ENCODE measurements around the gene MBTPS1. TPM values are rescaled to one million over a fixed set of nuclear protein-coding genes. Genes with fewer than 3 reads are reported as not detected.

The MBTPS1 gene
- total and polyA plus RNA-seq, 2 experiments from 2014 or later, result 18.1 to 49.3 TPM

- Histone ChIP-seq H3K9me2 (ENCODE audit: insufficient read depth) (no peaks in the 10 kb centered on the region), H3K27ac (ENCODE audit: low read depth) (no peak overlapping the region), H3K79me2 (replicated peaks; ENCODE audit: insufficient read depth) (no peaks in the 10 kb centered on the region), H3K4me2 (no peak overlapping the region), H3K36me3 (ENCODE audit: insufficient read depth) (no peaks in the 10 kb centered on the region), H3K4me3 (no peak overlapping the region), H3F3A (replicated peaks; ENCODE audit: low read depth) (no peaks in the 10 kb centered on the region), H3K4me1 (ENCODE audit: insufficient read depth) (peaks cover 7% of the 10 kb centered on the region; the same call in 1 of the 2 replicates), H4K20me1 (replicated peaks; ENCODE audit: insufficient read depth) (no peaks in the 10 kb centered on the region), H3K27me3 (ENCODE audit: insufficient read depth) (no peaks in the 10 kb centered on the region), H2AFZ (no peak overlapping the region; the same call in 1 of the 2 replicates)
- DNase-seq (ENCODE audit: low spot score) (peak; percentile 32), ATAC-seq (peak; percentile 20)
- peaks cover 18% of the 10 kb centered on the region for H3K27me3 Mint-ChIP-seq (ENCODE audit: insufficient read depth, low read depth, poor library complexity)
- TF ChIP-seq CREB1 (CRISPR knock-in tag; IDR thresholded peaks at IDR 0.05; ENCODE audit: low read depth) (no peak), NANOG (IDR thresholded peaks at IDR 0.05; ENCODE audit: borderline replicate concordance) (no peak), ZNF462 (CRISPR knock-in tag; IDR thresholded peaks at IDR 0.05) (no peak), EZH2phosphoT487 (IDR thresholded peaks at IDR 0.05; ENCODE audit: unreplicated experiment) (no peak), STAT1 (IDR thresholded peaks at IDR 0.05; ENCODE audit: unreplicated experiment) (no peak), CTCF (conservative IDR thresholded peaks at IDR 0.05; ENCODE audit: low read depth in 2 of 2) (no peak), POLR2AphosphoS5 (IDR thresholded peaks at IDR 0.05; ENCODE audit: low read depth) (no peak), REST (IDR thresholded peaks at IDR 0.05; ENCODE audit: unreplicated experiment) (no peak)
- H3K4me3 Mint-ChIP-seq, result no peak overlapping the region
- H3K4me1 Mint-ChIP-seq, result peaks cover 22% of the 10 kb centered on the region
- no peaks in the 10 kb centered on the region; the same call in 2 of the 3 replicates for H3K9me3 Mint-ChIP-seq
- no peaks in the 10 kb centered on the region for H3K36me3 Mint-ChIP-seq (ENCODE audit: low read depth)
- H3K27ac Mint-ChIP-seq, result no peak overlapping the region
Observed at GRCh38 chr16:84043486-84044117, 73.1 kb downstream of the MBTPS1 start.

Data from GM23338 (cell line).